HG03342 (cell line): ENCODE data around the gene FRS3.
"Not testable (repeated sequence)": the region's sequence is repeated elsewhere in the genome, so short reads cannot be mapped to it uniquely, and the experiment has no call there.

ENCODE experiments used
- ATAC-seq: cut with Tn5 transposase; IDR thresholded peaks from one replicate; pipeline ENCODE4 v1.9.1; 2021; ENCODE audit warnings: mild to moderate bottlenecking, moderate library complexity; ENCODE audit not compliant: unreplicated experiment

The FRS3 gene

DNA sequence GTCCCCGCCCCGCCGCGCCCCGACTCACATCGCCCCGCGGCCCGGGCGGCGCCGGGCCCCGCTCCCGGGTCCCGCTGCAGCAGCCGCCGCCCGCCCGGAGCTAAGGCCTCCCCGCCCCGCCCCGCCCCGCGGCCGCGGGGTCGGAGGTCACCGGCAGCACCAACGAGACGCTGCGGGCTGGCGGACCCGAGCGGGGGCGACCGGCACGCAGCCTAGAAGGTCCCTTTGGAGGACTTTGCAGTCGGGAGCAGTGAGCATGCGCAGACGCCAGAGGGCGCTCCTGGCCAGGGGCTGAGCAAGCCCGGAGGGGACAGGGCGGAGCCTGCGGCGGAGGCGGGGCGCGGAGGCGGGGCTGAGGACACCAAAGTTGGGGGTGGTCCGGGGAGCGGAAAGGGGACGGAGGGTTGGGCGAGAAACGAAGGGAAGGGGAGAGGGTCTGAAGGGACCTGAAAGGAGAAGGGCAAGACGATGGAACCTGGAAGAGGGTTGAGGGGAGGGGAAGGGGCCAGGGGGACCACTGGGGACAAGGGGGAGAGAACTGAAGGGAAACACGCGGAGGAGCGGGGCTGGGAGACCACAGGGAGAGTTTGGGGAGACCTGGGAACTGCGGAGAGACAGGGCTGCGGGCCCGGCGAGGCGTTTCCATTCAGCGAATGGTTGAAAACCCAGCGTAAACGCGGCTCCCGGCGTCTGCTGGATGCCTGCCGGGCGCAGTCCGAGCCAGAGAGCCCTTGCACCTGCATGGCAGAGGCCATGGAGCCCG is at the start of gene FRS3:
Gene FRS3, minus strand, starts transcription at position 113 of the 763 bp plus-strand sequence. CDS start 2,913 bp downstream, outside the sequence.
- peak; percentile 92 for ATAC-seq

DNA sequence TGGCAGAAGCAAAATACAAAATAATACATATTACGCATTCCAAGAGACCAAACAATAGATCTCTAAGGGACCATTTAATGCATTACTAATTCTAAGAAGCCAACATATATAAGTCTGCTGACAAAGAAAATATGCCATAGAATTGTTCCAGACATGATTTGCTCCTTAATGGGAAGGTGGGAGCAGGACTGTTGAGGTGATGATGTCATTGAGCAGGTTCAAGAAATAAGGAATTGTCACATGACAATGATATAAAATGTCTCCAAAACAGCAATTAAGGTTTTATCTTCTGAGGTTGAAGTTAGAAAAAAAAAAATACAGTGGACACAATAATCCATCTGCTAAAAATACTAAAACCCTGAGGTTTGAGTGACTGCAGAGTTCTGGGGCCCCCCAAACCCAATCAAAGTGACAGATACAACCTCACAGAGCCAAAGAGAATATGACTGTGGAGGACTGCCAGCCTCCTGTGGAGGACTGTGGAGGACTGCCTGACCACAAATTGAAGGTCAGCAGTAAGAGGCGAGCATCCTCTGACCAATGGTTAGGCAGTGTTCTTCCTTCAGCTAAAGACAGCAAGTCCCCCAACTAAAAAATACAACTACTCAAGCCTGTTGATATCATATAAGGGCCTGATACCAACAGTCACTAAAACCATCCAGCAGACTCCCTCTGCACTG is 46.8 kb upstream of the FRS3 start:
- no peak for ATAC-seq

GRCh38 chr6:41824571-41825569 is 45.2 kb upstream of the FRS3 start:
- ATAC-seq: no peak

- ATAC-seq: no peak
Measured at GRCh38 chr6:41823178-41823577, 43.5 kb upstream of the FRS3 start.

DNA sequence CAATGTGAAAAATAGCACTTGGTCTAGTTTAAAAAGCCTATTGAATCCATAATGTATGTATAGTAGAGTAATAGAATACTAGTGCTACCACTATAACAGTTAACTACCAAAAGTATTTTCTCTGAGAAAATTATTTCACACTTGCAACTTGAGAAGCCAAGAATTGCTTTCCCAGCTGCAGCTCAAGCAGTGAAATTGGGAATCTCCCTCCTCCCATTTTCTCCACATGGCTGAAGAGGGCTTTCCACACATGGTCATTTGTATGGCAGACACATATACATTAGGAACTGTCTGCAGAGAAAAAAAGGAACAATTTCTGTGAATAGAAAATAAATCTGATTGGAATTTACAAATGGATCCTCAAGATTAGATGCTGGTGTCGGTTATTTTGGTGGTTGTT is 42.3 kb upstream of the FRS3 start:
- ATAC-seq: no peak

GRCh38 chr6:41821266-41821665 is 41.6 kb upstream of the FRS3 start:
- ATAC-seq: no peak

DNA sequence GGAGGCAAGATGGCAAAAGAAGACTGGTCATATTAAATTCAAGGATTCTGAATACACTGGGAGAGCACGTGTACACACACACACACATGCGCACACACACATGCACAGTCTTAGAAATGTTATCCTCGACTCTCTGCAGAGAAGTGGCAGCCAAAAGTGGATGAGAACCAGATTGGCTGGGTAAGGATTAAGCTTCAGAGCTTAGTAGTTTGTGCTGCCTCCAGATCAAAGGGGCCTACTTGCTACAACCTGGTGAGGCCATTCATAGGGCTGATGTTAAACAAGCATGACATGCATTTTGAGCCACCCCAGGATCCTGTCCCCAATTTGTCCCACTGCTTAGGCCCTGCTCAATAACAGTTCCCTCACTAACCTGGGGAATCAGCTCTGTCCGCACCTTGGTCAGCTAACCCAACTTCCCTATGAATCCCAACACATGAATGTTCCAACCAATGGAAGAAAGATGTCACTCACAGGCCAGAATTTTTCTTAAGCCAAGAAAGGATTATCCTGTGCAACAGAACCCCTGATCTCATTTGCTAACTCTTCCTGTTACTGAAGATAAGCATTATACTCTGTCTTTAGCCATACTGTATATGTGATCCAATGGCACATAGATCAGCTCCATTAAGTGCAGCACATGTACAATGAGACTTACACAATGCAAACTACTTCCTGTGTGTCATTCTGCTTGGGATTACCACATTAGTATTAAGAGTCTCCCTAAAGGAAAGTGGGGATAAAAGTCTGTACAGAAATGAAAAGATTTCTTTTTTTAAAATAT is 38.8 kb upstream of the FRS3 start:
- no peak for ATAC-seq

GRCh38 chr6:41815587-41815986 is 35.9 kb upstream of the FRS3 start:
- no peak for ATAC-seq

GRCh38 chr6:41814629-41815028 is 34.9 kb upstream of the FRS3 start:
- no peak for ATAC-seq

DNA sequence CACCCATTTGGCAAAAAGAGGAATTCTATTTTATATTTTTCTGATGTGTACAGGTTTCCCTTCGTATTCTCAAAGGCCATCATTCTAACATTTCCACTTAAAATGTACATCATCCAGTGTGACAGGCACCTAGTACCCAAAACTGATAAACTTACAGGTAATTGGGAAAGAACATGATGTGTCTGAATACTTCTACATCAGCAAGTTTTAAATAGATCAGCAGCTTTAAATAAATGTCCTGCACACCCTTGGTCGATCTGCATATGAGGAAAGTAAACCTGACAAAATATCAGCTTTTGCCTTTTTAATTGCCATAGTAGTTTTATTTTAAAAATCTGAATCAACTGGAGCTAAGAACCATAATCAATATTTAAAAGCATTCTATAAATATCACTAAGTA is 34.3 kb upstream of the FRS3 start:
- no peak for ATAC-seq

DNA sequence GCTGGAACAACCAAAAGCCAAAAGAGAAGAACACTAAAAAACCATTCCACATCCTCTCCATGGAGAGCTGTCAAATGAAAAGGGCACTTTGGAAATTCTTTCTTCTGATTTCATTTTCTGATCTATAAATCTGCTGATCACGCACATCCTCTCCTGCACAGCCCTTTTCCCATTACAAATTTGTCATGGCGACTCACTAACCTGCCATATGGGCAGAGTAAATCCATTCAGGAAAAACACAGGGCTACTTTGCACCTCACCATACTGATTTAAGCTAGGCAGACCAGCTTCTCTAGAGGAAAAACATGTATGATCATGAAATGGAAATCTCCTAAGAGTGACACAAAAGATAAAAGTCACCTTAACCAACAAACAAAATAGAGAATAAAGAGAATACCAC is 33.8 kb upstream of the FRS3 start:
- no peak for ATAC-seq

- not testable (repeated sequence) for ATAC-seq
Measured at GRCh38 chr6:41811946-41812345, 32.2 kb upstream of the FRS3 start.

DNA sequence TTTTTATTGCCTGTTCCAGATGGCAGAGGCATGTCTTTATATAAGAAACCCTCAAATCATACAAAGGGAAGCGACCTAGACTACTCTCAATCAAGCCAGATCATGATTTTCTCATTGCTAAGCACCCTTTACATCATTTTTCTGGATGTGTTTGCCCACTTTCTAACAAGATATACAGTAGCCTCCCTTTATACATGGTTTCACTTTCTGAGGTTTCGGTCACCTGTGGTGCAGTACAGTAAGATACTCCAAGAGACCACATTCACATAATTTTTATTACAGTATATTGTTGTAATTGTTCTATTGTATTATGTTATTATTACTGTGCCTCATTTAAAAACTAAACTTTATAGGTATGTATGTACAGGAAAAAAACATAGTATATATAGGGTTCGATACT is 31.4 kb upstream of the FRS3 start:
- ATAC-seq: no peak

- ATAC-seq: no peak
Measured at GRCh38 chr6:41805830-41806774, 26.4 kb upstream of the FRS3 start.

GRCh38 chr6:41801380-41801779 is 21.7 kb upstream of the FRS3 start:
- no peak for ATAC-seq

DNA sequence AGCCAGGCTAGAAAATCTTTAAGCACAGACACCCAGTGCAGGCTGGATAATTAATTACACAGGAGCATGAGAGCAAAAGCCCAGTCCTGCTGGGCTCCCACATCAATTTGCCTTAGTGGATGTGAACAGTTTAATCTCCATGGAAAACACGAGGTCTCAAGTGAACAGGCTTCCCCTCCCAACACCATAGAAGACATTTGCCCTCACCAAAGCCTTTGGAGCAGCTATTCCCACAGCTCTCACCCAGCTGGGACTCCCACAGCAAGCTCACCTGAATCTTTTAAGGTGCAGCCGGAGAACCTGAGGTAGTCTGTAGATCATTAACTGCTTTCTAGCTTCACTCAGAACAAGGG is 19.8 kb upstream of the FRS3 start:
- no peak for ATAC-seq

DNA sequence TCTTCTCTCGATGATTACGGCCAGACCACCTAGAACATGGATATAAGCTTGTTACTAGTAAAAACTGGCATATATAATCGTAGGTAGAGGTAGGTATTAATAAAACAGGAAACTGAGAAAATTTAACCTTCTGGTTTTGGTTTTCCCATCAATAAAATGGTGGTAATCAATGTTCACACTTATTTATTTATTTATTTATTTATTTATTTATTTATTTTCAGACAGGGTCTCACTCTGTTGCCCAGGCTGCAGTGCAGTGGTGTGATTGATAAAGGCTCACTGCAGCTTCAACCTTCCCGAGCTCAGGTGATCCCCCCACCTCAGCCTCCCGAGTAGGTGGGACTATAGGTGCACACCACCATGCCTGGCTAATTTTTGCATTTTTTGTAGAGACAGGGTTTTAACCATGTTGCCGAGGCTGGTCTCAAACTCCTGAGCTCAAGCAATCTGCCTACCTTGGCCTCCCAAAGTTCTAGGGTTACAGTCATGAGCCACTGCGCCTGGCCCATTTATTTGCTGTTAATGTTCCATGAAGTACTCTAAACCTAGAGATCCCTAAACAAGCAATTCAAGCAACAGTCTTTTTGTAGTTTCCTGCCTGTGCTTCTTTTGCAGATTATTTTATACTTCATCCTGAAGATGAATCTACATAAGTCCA is 19.3 kb upstream of the FRS3 start:
- ATAC-seq: no peak

DNA sequence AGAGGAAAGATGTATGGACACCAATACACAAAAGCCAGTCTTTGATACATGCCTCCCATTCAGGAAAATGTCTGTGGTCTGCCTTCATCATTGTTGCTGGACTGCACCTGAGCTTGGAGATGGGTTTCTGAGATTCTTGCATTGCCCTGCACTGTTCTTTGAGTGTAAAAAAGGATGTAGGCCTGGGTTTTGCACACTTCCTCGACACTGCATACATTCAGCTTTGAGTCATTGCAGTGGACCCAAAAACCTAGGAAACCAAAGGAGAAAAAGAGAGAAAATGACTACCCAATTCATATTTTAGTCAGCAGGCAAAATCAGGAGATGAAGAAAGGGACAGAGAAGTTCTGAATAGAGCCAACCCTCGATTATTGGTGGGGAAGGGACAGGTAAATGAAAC is 16.8 kb upstream of the FRS3 start:
- no peak for ATAC-seq

- no peak for ATAC-seq
Measured at GRCh38 chr6:41791984-41792383, 12.3 kb upstream of the FRS3 start.
